Smooth muscle cell (in vitro differentiated cells): ENCODE results near the gene CEP152. TPM values are rescaled to one million over a fixed set of nuclear protein-coding genes. Genes with fewer than 3 reads are reported as not detected.

ENCODE experiments used
- DNase-seq: peaks from one replicate; lab custom pipeline; 2025; ENCODE audit not compliant: unreplicated experiment; lab: John Stamatoyannopoulos, UW
- H2AFZ ChIP-seq: fragments of 200-600 bp; sonication (generic); 2 replicates; pipeline ENCODE4 v1.6.0; 2016; ENCODE audit warnings: antibody characterized with exemption, low read depth, mild to moderate bottlenecking
- H3F3A ChIP-seq: fragments of 200-600 bp; sonication (generic); 2 replicates; pipeline ENCODE4 v1.6.0; 2017; ENCODE audit warnings: antibody characterized with exemption, low read depth
- H3K27ac ChIP-seq: fragments of 200-600 bp; sonication (generic); 2 replicates; pipeline ENCODE4 v1.5.1; 2016; ENCODE audit warnings: low read depth, mild to moderate bottlenecking
- H3K27me3 ChIP-seq: fragments of 200-600 bp; sonication (generic); 2 replicates; pipeline ENCODE4 v1.6.1; 2016; ENCODE audit warnings: low read depth, mild to moderate bottlenecking
- H3K36me3 ChIP-seq: fragments of 200-600 bp; sonication (generic); 2 replicates; pipeline ENCODE4 v1.5.1; 2016; ENCODE audit warnings: low read depth
- H3K4me1 ChIP-seq: fragments of 200-600 bp; sonication (generic); 2 replicates; pipeline ENCODE4 v1.5.1; 2016; ENCODE audit warnings: low read depth
- H3K4me2 ChIP-seq: fragments of 200-600 bp; sonication (generic); 2 replicates; pipeline ENCODE4 v1.6.0; 2016; ENCODE audit warnings: mild to moderate bottlenecking
- H3K4me3 ChIP-seq: fragments of 200-600 bp; sonication (generic); 2 replicates; pipeline ENCODE4 v1.5.1; 2016; ENCODE audit warnings: mild to moderate bottlenecking
- H3K79me2 ChIP-seq: fragments of 200-600 bp; sonication (generic); 2 replicates; pipeline ENCODE4 v1.6.0; 2016; ENCODE audit warnings: low read depth, mild to moderate bottlenecking
- H3K9ac ChIP-seq: fragments of 200-600 bp; sonication (generic); 2 replicates; pipeline ENCODE4 v1.6.0; 2016; ENCODE audit warnings: low read depth
- H3K9me3 ChIP-seq: fragments of 200-600 bp; sonication (generic); replicated peaks from 2 replicates; pipeline ENCODE4 v1.5.1; 2016; ENCODE audit warnings: low read depth
- H4K20me1 ChIP-seq: fragments of 200-600 bp; sonication (generic); 2 replicates; pipeline ENCODE4 v1.6.0; 2016; ENCODE audit warnings: low read depth
- WGBS: methylation state at CpG from one replicate; pipeline ENCODE4 v1.1.7; 2016; ENCODE audit warnings: low lambda C conversion rate; 5-methylcytosine and 5-hydroxymethylcytosine counted together
- polyA plus RNA-seq: library from polyadenylated mRNA; unstranded; fragments of >200 nt; fragmentation: Nextera tagmentation; extraction: Ambion mirVana; gene quantifications from 2 replicates; pipeline ENCODE4 v1.2.1, GENCODE V29; 2016
- total RNA-seq: library from RNA; depleted of rRNA; stranded (reverse); fragments of >200 nt; gene quantifications from 2 replicates; pipeline ENCODE4 v1.2.3, GENCODE V29; 2014
- TF ChIP-seq, protein P1 (sequence below): fragments of 200-600 bp; sonication (generic); IDR thresholded peaks from 2 replicates; pipeline ENCODE4 v1.5.1; 2017; ENCODE audit warnings: borderline replicate concordance, mild to moderate bottlenecking, antibody characterized with exemption; ENCODE audit not compliant: insufficient read depth, poor library complexity, severe bottlenecking

CEP152 gene
- total and polyA plus RNA-seq, 2 experiments from 2014 or later, result 3.9 to 37.5 TPM

DNA sequence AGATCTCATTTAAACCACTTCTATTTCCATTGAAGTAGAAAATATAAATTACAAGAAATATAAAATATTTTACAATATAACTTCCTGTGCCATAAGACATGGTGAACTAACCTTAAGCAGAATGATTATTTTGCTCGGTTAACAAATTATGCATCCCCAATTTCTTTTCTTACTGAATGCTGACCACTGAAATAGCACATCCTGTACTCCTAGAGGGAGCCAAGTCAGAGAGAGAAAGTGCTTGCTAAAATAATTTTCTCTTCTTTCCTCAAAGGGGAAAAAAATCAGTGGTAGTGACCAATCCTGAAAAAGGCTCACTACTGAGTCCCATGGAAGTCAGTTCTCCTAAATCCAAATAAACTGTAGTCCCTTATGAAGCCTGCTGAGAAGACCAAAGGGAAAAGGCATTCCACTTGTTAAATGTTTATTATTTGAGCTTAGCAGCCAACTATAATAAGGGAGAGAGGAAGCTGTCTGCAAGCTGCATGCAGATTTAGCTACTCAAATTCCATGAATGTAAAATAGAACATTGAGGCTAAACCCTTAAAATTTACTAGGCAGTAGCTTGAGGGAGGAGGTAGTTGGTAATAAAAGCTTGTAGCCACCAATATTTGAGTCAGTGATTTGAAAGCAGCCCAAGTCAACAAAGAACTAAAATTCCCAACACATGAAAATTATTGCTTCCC is 33.1 kb downstream of the CEP152 start:
- 94% methylated on average over 1 of the region's 1 CpG for WGBS
- peaks cover 4% of the 10 kb centered on the region for H3K4me1 ChIP-seq
- TF ChIP-seq, protein P1, sequence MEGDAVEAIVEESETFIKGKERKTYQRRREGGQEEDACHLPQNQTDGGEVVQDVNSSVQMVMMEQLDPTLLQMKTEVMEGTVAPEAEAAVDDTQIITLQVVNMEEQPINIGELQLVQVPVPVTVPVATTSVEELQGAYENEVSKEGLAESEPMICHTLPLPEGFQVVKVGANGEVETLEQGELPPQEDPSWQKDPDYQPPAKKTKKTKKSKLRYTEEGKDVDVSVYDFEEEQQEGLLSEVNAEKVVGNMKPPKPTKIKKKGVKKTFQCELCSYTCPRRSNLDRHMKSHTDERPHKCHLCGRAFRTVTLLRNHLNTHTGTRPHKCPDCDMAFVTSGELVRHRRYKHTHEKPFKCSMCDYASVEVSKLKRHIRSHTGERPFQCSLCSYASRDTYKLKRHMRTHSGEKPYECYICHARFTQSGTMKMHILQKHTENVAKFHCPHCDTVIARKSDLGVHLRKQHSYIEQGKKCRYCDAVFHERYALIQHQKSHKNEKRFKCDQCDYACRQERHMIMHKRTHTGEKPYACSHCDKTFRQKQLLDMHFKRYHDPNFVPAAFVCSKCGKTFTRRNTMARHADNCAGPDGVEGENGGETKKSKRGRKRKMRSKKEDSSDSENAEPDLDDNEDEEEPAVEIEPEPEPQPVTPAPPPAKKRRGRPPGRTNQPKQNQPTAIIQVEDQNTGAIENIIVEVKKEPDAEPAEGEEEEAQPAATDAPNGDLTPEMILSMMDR, result no peak
- H3F3A ChIP-seq, result no peaks in the 10 kb centered on the region
- H3K79me2 ChIP-seq, result no peaks in the 10 kb centered on the region
- H3K4me3 ChIP-seq, result no peak overlapping the region
- peak overlapping the region; percentile 11 for H3K27ac ChIP-seq
- H3K9me3 ChIP-seq, result no peaks in the 10 kb centered on the region
- peak overlapping the region; percentile 8 for H3K4me2 ChIP-seq
- DNase-seq, result no peak
- no peaks in the 10 kb centered on the region for H4K20me1 ChIP-seq
- no peak overlapping the region for H3K9ac ChIP-seq
- no peaks in the 10 kb centered on the region for H3K36me3 ChIP-seq
- no peaks in the 10 kb centered on the region for H3K27me3 ChIP-seq
- no peak overlapping the region for H2AFZ ChIP-seq

DNA sequence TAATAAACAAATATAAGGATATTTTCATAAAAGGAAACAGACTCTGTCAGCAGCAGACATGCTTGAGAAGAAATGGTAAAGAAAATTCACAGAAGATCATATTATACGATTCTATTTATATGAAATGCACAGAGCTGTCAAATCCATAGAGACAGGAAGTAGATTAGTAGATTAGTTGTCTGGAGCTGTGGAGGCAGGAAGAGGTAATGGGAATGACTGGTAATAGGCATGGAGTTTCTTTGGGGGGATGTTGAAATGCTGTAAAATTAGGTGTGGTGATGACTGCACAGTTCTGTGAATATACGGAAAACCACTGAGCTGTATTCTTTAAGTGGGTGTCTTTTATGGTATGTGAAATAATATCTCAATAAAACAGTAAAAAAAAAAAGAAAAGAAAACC is 35.3 kb downstream of the CEP152 start:
- WGBS, result 86% methylated on average over 2 of the region's 2 CpGs
- no peak for DNase-seq
- Histone ChIP-seq H3F3A (no peaks in the 10 kb centered on the region), H3K27ac (no peak overlapping the region), H3K4me2 (no peak overlapping the region), H3K79me2 (no peaks in the 10 kb centered on the region), H3K9me3 (no peaks in the 10 kb centered on the region), H3K4me3 (no peak overlapping the region), H3K4me1 (peaks cover 4% of the 10 kb centered on the region), H2AFZ (no peak overlapping the region), H3K9ac (no peak overlapping the region), H3K27me3 (no peaks in the 10 kb centered on the region), H3K36me3 (no peaks in the 10 kb centered on the region), H4K20me1 (no peaks in the 10 kb centered on the region)
- TF ChIP-seq, protein P1, result no peak

DNA sequence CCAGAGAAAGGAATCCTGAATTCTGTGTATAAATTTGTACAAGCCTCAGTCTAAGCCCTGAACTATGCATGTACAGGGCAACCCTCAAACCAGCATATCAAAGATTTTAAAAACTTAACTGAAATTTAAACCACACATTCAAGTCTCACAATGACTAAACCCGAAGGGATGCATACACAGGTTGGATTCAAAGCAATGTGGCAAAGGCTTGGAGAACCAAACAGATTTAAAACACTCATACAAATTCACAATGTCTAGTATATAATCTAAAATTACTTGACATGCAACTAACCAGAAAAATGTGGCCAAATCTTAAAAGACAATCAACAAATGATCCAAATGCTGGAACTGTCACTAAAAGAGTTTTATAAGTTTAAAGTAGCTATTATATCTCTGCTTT is 36.4 kb downstream of the CEP152 start:
- H3K4me3 ChIP-seq, result no peak overlapping the region
- H3K27ac ChIP-seq, result no peak overlapping the region
- H4K20me1 ChIP-seq, result no peaks in the 10 kb centered on the region
- H3K9ac ChIP-seq, result no peak overlapping the region
- 94% methylated on average over 1 of the region's 1 CpG for WGBS
- no peak overlapping the region for H2AFZ ChIP-seq
- no peaks in the 10 kb centered on the region for H3K36me3 ChIP-seq
- no peak for DNase-seq
- H3F3A ChIP-seq, result no peaks in the 10 kb centered on the region
- TF ChIP-seq, protein P1, result no peak
- H3K79me2 ChIP-seq, result no peaks in the 10 kb centered on the region
- no peak overlapping the region for H3K4me2 ChIP-seq
- no peaks in the 10 kb centered on the region for H3K9me3 ChIP-seq
- no peaks in the 10 kb centered on the region for H3K27me3 ChIP-seq
- peaks cover 4% of the 10 kb centered on the region for H3K4me1 ChIP-seq

DNA sequence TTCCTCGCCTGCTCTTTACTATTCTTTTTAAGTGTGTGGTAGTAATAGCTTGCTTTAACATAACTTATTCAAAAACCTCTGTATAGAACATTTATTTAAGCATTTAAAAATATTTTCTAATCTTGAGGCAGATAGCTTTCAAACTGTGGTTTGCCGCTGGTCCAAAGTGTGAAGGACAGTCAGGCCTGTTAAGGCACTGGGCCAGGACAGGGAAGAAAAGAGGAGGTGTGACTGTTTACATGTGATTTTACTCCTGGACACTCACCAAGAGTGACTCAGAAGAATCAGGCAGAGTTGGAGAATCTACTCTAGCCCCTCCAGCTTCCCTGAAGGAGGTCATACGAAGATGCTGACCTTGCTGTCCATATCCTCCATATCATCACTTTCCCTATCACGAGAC is 44.7 kb downstream of the CEP152 start:
- no peak for DNase-seq
- Histone ChIP-seq H3K9ac (no peak overlapping the region), H2AFZ (no peak overlapping the region), H3K79me2 (no peaks in the 10 kb centered on the region), H3K9me3 (no peaks in the 10 kb centered on the region), H3K4me3 (no peak overlapping the region), H3K36me3 (peaks cover 3% of the 10 kb centered on the region), H3K27me3 (no peaks in the 10 kb centered on the region), H3K4me2 (no peak overlapping the region), H4K20me1 (no peaks in the 10 kb centered on the region), H3K27ac (no peak overlapping the region), H3F3A (no peaks in the 10 kb centered on the region), H3K4me1 (no peaks in the 10 kb centered on the region)
- TF ChIP-seq, protein P1, result no peak
- 90% methylated on average over 4 of the region's 4 CpGs for WGBS
